A673 (cell line): ENCODE results near the gene NKD2. TPM values are rescaled to one million over a fixed set of nuclear protein-coding genes. Genes with fewer than 3 reads are reported as not detected.

ENCODE experiments used
- BruUV-seq: library from RNA; stranded (reverse); fragments of 400-500 nt; replicated peaks from 2 replicates; lab custom pipeline; 2021; lab: Mats Ljungman, UMichigan
- CTCF ChIA-PET: fragments of 300-600 bp; sonication (Branson Sonifier 250); formaldehyde crosslinking; loops from one replicate; lab custom pipeline; 2022; ENCODE audit warnings: antibody characterized with exemption; lab: Charles Lee
- POLR2A ChIA-PET: fragments of 300-600 bp; sonication (Branson Sonifier 250); formaldehyde crosslinking; loops from one replicate; lab custom pipeline; 2022; ENCODE audit warnings: antibody characterized with exemption; ENCODE audit not compliant: low non-redundant PET; lab: Charles Lee
- DNase-seq: peaks from one replicate; pipeline ENCODE4 v3.0.0-alpha.2; 2015; ENCODE audit warnings: low spot score
- H3K27ac ChIP-seq: fragments of 200-600 bp; sonication (generic); 2 replicates; pipeline ENCODE4 v1.5.1; 2016; ENCODE audit warnings: mixed run types, low read depth, mild to moderate bottlenecking, mixed read lengths, antibody characterized with exemption, low read length; ENCODE audit not compliant: poor library complexity, severe bottlenecking
- H3K27me3 ChIP-seq: fragments of 200-600 bp; sonication (generic); replicated peaks from 2 replicates; pipeline ENCODE4 v1.6.1; 2017; ENCODE audit warnings: mixed run types, low read depth, mild to moderate bottlenecking, mixed read lengths, antibody characterized with exemption, low read length; ENCODE audit not compliant: insufficient read depth, poor library complexity
- H3K36me3 ChIP-seq: fragments of 200-600 bp; sonication (generic); 2 replicates; pipeline ENCODE4 v1.6.1; 2016; ENCODE audit warnings: mixed run types, mild to moderate bottlenecking, mixed read lengths, antibody characterized with exemption, low read length; ENCODE audit not compliant: insufficient read depth, poor library complexity, severe bottlenecking
- H3K4me1 ChIP-seq: fragments of 200-600 bp; sonication (generic); 2 replicates; pipeline ENCODE4 v1.6.1; 2017; ENCODE audit warnings: mixed run types, mild to moderate bottlenecking, mixed read lengths, antibody characterized with exemption, low read length; ENCODE audit not compliant: insufficient read depth, poor library complexity, severe bottlenecking
- H3K4me3 ChIP-seq: fragments of 200-600 bp; sonication (generic); 2 replicates; pipeline ENCODE4 v1.5.1; 2016; ENCODE audit warnings: low read depth, mixed run types, mild to moderate bottlenecking, mixed read lengths, low read length; ENCODE audit not compliant: poor library complexity, severe bottlenecking
- H3K9me3 ChIP-seq: fragments of 200-600 bp; sonication (generic); 2 replicates; pipeline ENCODE4 v1.6.1; 2016; ENCODE audit warnings: mixed run types, low read depth, mild to moderate bottlenecking, mixed read lengths, antibody characterized with exemption, low read length; ENCODE audit not compliant: poor library complexity, severe bottlenecking
- CTCF ChIP-seq: fragments of 300-800, 200-600 bp; sonication (generic); conservative IDR thresholded peaks from 2 replicates; pipeline ENCODE4 v1.5.1; 2017; ENCODE audit warnings: low read depth, mild to moderate bottlenecking, antibody characterized with exemption, low read length, moderate library complexity, mixed read lengths
- EZH2 ChIP-seq: fragments of 200-600 bp; sonication (generic); IDR thresholded peaks from 2 replicates; pipeline ENCODE4 v1.6.1; 2017; ENCODE audit warnings: borderline replicate concordance, low read depth, mild to moderate bottlenecking, mixed read lengths, antibody characterized with exemption, low read length; ENCODE audit not compliant: poor library complexity, severe bottlenecking
- intact Hi-C: fragments of 100-400 bp; cut with micrococcal nuclease; formaldehyde crosslinking; loops from one replicate; pipeline ENCODE4 v1.10.0; 2022; ENCODE audit not compliant: unreplicated experiment
- total RNA-seq: library from RNA; stranded (reverse); gene quantifications from 2 replicates; pipeline ENCODE4 v1.2.3, GENCODE V29; 2021

NKD2 gene
- total RNA-seq, 1 experiment from 2014 or later = 23.5 TPM

GRCh38 chr5:1076406-1076805 lies 67.8 kb downstream of the NKD2 start:
- intact Hi-C loops = no loop called here
- Histone ChIP-seq H3K4me1 (no peaks in the 10 kb centered on the region), H3K36me3 (peaks cover 3% of the 10 kb centered on the region), H3K4me3 (no peak overlapping the region), H3K27ac (no peak overlapping the region), H3K27me3 (no peaks in the 10 kb centered on the region), H3K9me3 (no peaks in the 10 kb centered on the region)
- no peak for DNase-seq
- no TSS peak for BruUV-seq
- ChIA-PET CTCF (no interaction called here), POLR2A (no interaction called here)
- TF ChIP-seq EZH2 (no peak), CTCF (no peak)

GRCh38 chr5:1077026-1077425 lies 68.4 kb downstream of the NKD2 start:
- Histone ChIP-seq H3K36me3 (peaks cover 3% of the 10 kb centered on the region), H3K9me3 (no peaks in the 10 kb centered on the region), H3K27me3 (no peaks in the 10 kb centered on the region), H3K27ac (no peak overlapping the region), H3K4me1 (no peaks in the 10 kb centered on the region), H3K4me3 (no peak overlapping the region)
- intact Hi-C loops = no loop called here
- no peak for DNase-seq
- TF ChIP-seq CTCF (no peak), EZH2 (no peak)
- BruUV-seq = no TSS peak
- CTCF ChIA-PET = no interaction called here
- POLR2A ChIA-PET = no interaction called here

GRCh38 chr5:1077491-1078020 lies 69.0 kb downstream of the NKD2 start:
- no peaks in the 10 kb centered on the region for H3K27me3 ChIP-seq
- intact Hi-C loops = no loop called here
- BruUV-seq = no TSS peak
- TF ChIP-seq EZH2 (no peak), CTCF (no peak)
- ChIA-PET POLR2A (no interaction called here), CTCF (no interaction called here)
- H3K4me3 ChIP-seq = no peak overlapping the region
- no peak overlapping the region for H3K27ac ChIP-seq
- H3K9me3 ChIP-seq = no peaks in the 10 kb centered on the region
- no peak for DNase-seq
- no peaks in the 10 kb centered on the region for H3K4me1 ChIP-seq
- peaks cover 3% of the 10 kb centered on the region for H3K36me3 ChIP-seq
